Measurements from ENCODE around the gene TBX2. TPM values are rescaled to one million over a fixed set of nuclear protein-coding genes. Genes with fewer than 3 reads are reported as not detected.

Gene TBX2
- total and polyA plus RNA-seq, 9 of the 15 experiments (the other 6 are each of a cell fraction or from before 2014, with no cell fraction given), result 0.18 TPM; not detected in 8

GRCh38 chr17:61431594-61432311 is 32.1 kb downstream of the TBX2 start:
- H3K79me2 ChIP-seq (ENCODE audit: control insufficient read depth, insufficient read depth, low read length), result no peaks in the 10 kb centered on the region
- intact Hi-C loops (cut with micrococcal nuclease), result no loop called here
- ChIA-PET CTCF (ENCODE audit: low intra/inter-chr PET ratio) (no interaction called here), POLR2A (no interaction called here)
- TF ChIP-seq YBX1 (IDR thresholded peaks at IDR 0.05) (no peak), TCF7L2 (IDR thresholded peaks at IDR 0.05; ENCODE audit: low read depth, low read length) (no peak), KDM2B (CRISPR knock-in tag; IDR thresholded peaks at IDR 0.05) (no peak), JUN (IDR thresholded peaks at IDR 0.05; ENCODE audit: borderline replicate concordance, low read depth, low read length) (no peak), JUN (CRISPR knock-in tag; IDR thresholded peaks at IDR 0.05; ENCODE audit: borderline replicate concordance) (no peak), RBFOX2 (IDR thresholded peaks at IDR 0.05; ENCODE audit: low read depth, low read length) (no peak), ZNF253 (CRISPR knock-in tag; conservative IDR thresholded peaks at IDR 0.05) (no peak), ZNF589 (CRISPR knock-in tag; IDR thresholded peaks at IDR 0.05; ENCODE audit: low read depth) (no peak), ZNF354B (CRISPR knock-in tag; IDR thresholded peaks at IDR 0.05) (no peak), ZBTB8A (IDR thresholded peaks at IDR 0.05; ENCODE audit: partially characterized antibody) (no peak), PML (IDR thresholded peaks at IDR 0.05; ENCODE audit: low read length) (no peak), MTA3 (IDR thresholded peaks at IDR 0.05; ENCODE audit: borderline replicate concordance) (no peak), EWSR1 (IDR thresholded peaks at IDR 0.05; ENCODE audit: borderline replicate concordance, low read depth, partially characterized antibody) (peak; percentile 85), RFX1 (IDR thresholded peaks at IDR 0.05) (peak; percentile 8; the same call in 1 of the 2 replicates), MYBL2 (IDR thresholded peaks at IDR 0.05; ENCODE audit: low read depth) (no peak), MYBL2 (CRISPR knock-in tag; IDR thresholded peaks at IDR 0.05; ENCODE audit: borderline replicate concordance) (no peak), SMC3 (conservative IDR thresholded peaks at IDR 0.05; ENCODE audit: insufficient read depth, low read depth, low read length) (no peak), RBBP5 (IDR thresholded peaks at IDR 0.05; ENCODE audit: borderline replicate concordance, insufficient read depth, low read length, poor library complexity, severe bottlenecking) (no peak), PRPF4 (IDR thresholded peaks at IDR 0.05; ENCODE audit: insufficient read depth, low read depth, low read length, poor library complexity, severe bottlenecking) (no peak)
- TF ChIP-seq, protein P1, sequence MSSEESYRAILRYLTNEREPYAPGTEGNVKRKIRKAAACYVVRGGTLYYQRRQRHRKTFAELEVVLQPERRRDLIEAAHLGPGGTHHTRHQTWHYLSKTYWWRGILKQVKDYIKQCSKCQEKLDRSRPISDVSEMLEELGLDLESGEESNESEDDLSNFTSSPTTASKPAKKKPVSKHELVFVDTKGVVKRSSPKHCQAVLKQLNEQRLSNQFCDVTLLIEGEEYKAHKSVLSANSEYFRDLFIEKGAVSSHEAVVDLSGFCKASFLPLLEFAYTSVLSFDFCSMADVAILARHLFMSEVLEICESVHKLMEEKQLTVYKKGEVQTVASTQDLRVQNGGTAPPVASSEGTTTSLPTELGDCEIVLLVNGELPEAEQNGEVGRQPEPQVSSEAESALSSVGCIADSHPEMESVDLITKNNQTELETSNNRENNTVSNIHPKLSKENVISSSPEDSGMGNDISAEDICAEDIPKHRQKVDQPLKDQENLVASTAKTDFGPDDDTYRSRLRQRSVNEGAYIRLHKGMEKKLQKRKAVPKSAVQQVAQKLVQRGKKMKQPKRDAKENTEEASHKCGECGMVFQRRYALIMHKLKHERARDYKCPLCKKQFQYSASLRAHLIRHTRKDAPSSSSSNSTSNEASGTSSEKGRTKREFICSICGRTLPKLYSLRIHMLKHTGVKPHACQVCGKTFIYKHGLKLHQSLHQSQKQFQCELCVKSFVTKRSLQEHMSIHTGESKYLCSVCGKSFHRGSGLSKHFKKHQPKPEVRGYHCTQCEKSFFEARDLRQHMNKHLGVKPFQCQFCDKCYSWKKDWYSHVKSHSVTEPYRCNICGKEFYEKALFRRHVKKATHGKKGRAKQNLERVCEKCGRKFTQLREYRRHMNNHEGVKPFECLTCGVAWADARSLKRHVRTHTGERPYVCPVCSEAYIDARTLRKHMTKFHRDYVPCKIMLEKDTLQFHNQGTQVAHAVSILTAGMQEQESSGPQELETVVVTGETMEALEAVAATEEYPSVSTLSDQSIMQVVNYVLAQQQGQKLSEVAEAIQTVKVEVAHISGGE (CRISPR knock-in tag; IDR thresholded peaks at IDR 0.05), result peak in 1 of 3 experiments; percentile 86; a peak in 2 of 6 replicates
- in situ Hi-C loops (cut with MboI), result loop anchor here (25.0 kb wide), 1 partner anchor 681 kb away; no protein-coding TSS in a partner anchor
- H3K9me3 ChIP-seq (replicated peaks; ENCODE audit: control insufficient read depth, insufficient read depth, low read depth, low read length), result no peaks in the 10 kb centered on the region
- H4K20me1 ChIP-seq (replicated peaks; ENCODE audit: control insufficient read depth, insufficient read depth, low read length), result no peaks in the 10 kb centered on the region
- no peak overlapping the region for H2AFZ ChIP-seq (ENCODE audit: low read depth, low read length)
- no peaks in the 10 kb centered on the region for H3K4me1 ChIP-seq (replicated peaks in 1 of 2; ENCODE audit: control insufficient read depth in 2 of 2, insufficient read depth in 2 of 2, low read length in 2 of 2)
- H3K9ac ChIP-seq (ENCODE audit: insufficient read depth in 1 of 2, low read depth in 2 of 2, low read length in 2 of 2), result no peak overlapping the region
- ATAC-seq (no peak), DNase-seq (ENCODE audit: extremely low read depth in 1 of 4, low spot score in 3 of 4) (no peak), FAIRE-seq (no peak)
- BruUV-seq (replicated peaks), result no TSS peak
- WGBS (ENCODE audit: insufficient coverage, low coverage, missing lambda C conversion rate), result 2% methylated on average over 4 of the region's 4 CpGs
- H3K27me3 ChIP-seq (ENCODE audit: control insufficient read depth in 2 of 2, insufficient read depth in 2 of 2, low read length in 2 of 2), result peaks cover 0 to 2% of the 10 kb centered on the region in 2 experiments; a peak in 1 of 5 replicates
- no peak overlapping the region for H3K4me3 ChIP-seq
- H3K4me2 ChIP-seq (ENCODE audit: insufficient read depth, low read length), result no peak overlapping the region
- no peaks in the 10 kb centered on the region for H3K36me3 ChIP-seq (ENCODE audit: control insufficient read depth, insufficient read depth, low read length)
- no peaks in the 10 kb centered on the region for H3K9me1 ChIP-seq (ENCODE audit: control insufficient read depth, insufficient read depth, low read length)
- no peak overlapping the region for H3K27ac ChIP-seq (ENCODE audit: extremely low read depth, low read depth, low read length)
